ENCODE measurements around the gene PSMB4.
A peak's percentile ranks its signal among the peaks of the same experiment; 100 is the strongest.

PSMB4 gene

GRCh38 chr1:151443846-151444782 is 44.7 kb downstream of the PSMB4 start:
- peak; percentile 94 for DNase-seq (ENCODE audit: low spot score)

GRCh38 chr1:151444783-151445177 is 45.4 kb downstream of the PSMB4 start:
- peak; percentile 28 for DNase-seq (ENCODE audit: low spot score)

DNA sequence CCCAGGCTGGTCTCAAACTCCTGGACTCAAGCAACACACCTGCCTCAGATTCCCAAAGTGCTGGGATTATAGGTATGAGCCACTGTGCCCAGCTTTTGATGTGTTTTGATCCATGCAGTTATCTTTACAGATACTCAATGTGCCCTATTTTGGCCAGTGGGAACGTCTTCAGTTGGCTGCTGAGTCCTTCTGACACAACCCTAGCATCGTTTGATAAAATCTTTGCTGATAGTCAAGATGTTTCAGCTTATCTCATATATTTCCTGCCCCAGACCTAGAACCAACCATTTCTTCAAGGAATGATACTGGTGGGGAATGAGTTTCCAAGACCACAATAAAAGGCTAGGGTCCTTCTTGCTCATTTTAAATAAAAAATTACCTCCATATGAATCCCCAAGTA is 48.3 kb downstream of the PSMB4 start:
- DNase-seq (ENCODE audit: low spot score), result no peak

Measured in NAMALWA (cell line).